Endodermal cell (in vitro differentiated cells): ENCODE results near the gene CCDC6. TPM values are rescaled to one million over a fixed set of nuclear protein-coding genes. Genes with fewer than 3 reads are reported as not detected.

Experiments used
- DNase-seq: peaks from one replicate; pipeline ENCODE4 v3.0.0-alpha.2; 2017
- H3K27ac ChIP-seq: 2 replicates; pipeline ENCODE4 v1.5.1; 2013; ENCODE audit warnings: mild to moderate bottlenecking, low read depth, low read length, moderate library complexity
- H3K27me3 ChIP-seq: 2 replicates; pipeline ENCODE4 v1.6.1; 2013; ENCODE audit warnings: mild to moderate bottlenecking, low read length, moderate library complexity; ENCODE audit not compliant: insufficient read depth, control insufficient read depth, poor library complexity, severe bottlenecking
- H3K36me3 ChIP-seq: 2 replicates; pipeline ENCODE4 v1.7.0; 2013; ENCODE audit warnings: mild to moderate bottlenecking, low read length, moderate library complexity; ENCODE audit not compliant: control insufficient read depth, insufficient read depth
- H3K4me1 ChIP-seq: one replicate; pipeline ENCODE4 v1.7.0; 2013; ENCODE audit warnings: low read length; ENCODE audit not compliant: control insufficient read depth, insufficient read depth
- H3K4me3 ChIP-seq: 2 replicates; pipeline ENCODE4 v1.5.1; 2013; ENCODE audit warnings: mild to moderate bottlenecking, low read length, moderate library complexity
- H3K9ac ChIP-seq: 2 replicates; pipeline ENCODE4 v1.6.1; 2013; ENCODE audit warnings: mild to moderate bottlenecking, low read length, moderate library complexity; ENCODE audit not compliant: poor library complexity, severe bottlenecking; ENCODE audit errors: extremely low read depth
- H3K9me3 ChIP-seq: 2 replicates; pipeline ENCODE4 v1.6.1; 2013; ENCODE audit warnings: mild to moderate bottlenecking, low read length, moderate library complexity; ENCODE audit not compliant: control insufficient read depth
- H3K27ac Mint-ChIP-seq: 2 replicates; pipeline ENCODE4 v1.8.0; 2020; ENCODE audit warnings: mixed read lengths
- H3K27me3 Mint-ChIP-seq: 2 replicates; pipeline ENCODE4 v1.8.0; 2021; ENCODE audit warnings: mild to moderate bottlenecking, mixed read lengths; ENCODE audit not compliant: insufficient read depth
- H3K36me3 Mint-ChIP-seq: 2 replicates; pipeline ENCODE4 v1.8.0; 2020; ENCODE audit warnings: low read depth, mixed read lengths
- H3K4me1 Mint-ChIP-seq: 2 replicates; pipeline ENCODE4 v1.8.0; 2020; ENCODE audit warnings: mixed read lengths
- H3K4me3 Mint-ChIP-seq: 2 replicates; pipeline ENCODE4 v1.8.0; 2020; ENCODE audit warnings: mild to moderate bottlenecking, moderate library complexity, mixed read lengths
- H3K9me3 Mint-ChIP-seq: 2 replicates; pipeline ENCODE4 v1.8.0; 2020; ENCODE audit warnings: mild to moderate bottlenecking, mixed read lengths
- CTCF ChIP-seq: fragments of 200-600 bp; sonication (generic); conservative IDR thresholded peaks from 2 replicates; pipeline ENCODE4 v1.5.0; 2021; ENCODE audit warnings: antibody characterized with exemption, mild to moderate bottlenecking
- WGBS, 2 experiments: methylation state at CpG; one replicate each; pipeline versions ENCODE4 v1.1.5 to v1.1.7; 2013; ENCODE audit warnings: missing lambda C conversion rate in 2 of 2, mixed read lengths in 1 of 2; ENCODE audit not compliant: insufficient coverage in 1 of 2, insufficient read length in 1 of 2; 5-methylcytosine and 5-hydroxymethylcytosine counted together
- total RNA-seq, 2 donors: library from RNA; stranded (reverse); fragmentation: NEBNext Ultra II Directional in 1 of 2; extraction: Animal tissue kit (Norgen Biotek cat#: 25700) in 1 of 2; gene quantifications; 2 replicates in 1 of 2; 3 replicates in 1 of 2; pipeline ENCODE4 v1.2.1, GENCODE V29; 2021

CCDC6 gene
- total RNA-seq, 2 donors from 2014 or later: 29.3 to 30.4 TPM

DNA sequence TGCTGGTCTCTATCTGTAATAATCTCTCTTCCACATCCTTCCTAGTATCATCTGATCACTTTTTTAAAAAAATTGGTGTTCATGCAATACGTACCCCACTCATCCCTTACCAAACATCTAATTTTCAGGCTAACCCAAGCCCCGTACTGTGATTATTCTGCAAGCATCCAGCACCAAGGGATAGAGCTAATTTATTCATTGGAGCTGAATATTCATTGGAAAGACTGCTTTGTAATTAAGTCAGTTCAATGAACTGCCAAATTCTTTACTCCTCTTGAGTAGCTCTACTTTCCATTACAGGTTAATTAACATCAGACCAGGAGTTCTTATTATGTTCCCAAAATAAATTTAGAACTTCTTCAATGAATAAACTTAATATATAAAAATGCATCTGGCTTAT is 86.7 kb downstream of the CCDC6 start:
- no peak overlapping the region for H3K27ac Mint-ChIP-seq
- H3K9me3 Mint-ChIP-seq: peaks cover 6% of the 10 kb centered on the region
- H3K36me3 ChIP-seq: peaks cover 8% of the 10 kb centered on the region
- DNase-seq: no peak
- H3K4me1 Mint-ChIP-seq: peaks cover 7% of the 10 kb centered on the region
- H3K4me1 ChIP-seq: no peaks in the 10 kb centered on the region
- H3K9ac ChIP-seq: no peak overlapping the region
- peaks cover 15% of the 10 kb centered on the region for H3K36me3 Mint-ChIP-seq
- H3K27me3 ChIP-seq: no peaks in the 10 kb centered on the region
- no peaks in the 10 kb centered on the region for H3K27me3 Mint-ChIP-seq
- no peak for TF ChIP-seq CTCF
- H3K9me3 ChIP-seq: peaks cover 16% of the 10 kb centered on the region
- 84 to 100% methylated on average over 1 to 2 of the region's 2 CpGs for WGBS, 2 experiments
- no peak overlapping the region for H3K4me3 ChIP-seq
- H3K4me3 Mint-ChIP-seq: no peak overlapping the region
- H3K27ac ChIP-seq: no peak overlapping the region

DNA sequence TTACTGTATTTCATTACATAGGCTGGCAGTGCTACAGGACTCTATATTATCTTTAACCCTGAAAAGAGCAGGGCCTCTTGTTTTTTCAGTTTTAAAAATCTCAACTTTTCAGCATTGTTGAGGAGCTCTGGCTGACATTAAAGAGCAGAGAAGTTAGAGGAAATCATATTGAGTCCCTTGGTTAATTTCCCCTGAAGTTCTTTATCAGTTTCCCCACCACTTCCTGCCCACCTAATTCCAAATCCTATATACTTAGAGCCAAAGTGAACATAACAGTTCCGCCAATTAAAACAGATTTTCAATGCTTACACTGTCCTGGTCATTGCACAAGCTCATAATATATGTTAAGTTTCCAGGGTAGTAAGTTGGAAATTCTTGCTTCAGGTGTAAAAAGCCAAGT is 87.1 kb downstream of the CCDC6 start:
- Mint-ChIP-seq H3K9me3 (peaks cover 6% of the 10 kb centered on the region), H3K27ac (no peak overlapping the region), H3K27me3 (no peaks in the 10 kb centered on the region), H3K4me1 (peaks cover 7% of the 10 kb centered on the region), H3K4me3 (no peak overlapping the region), H3K36me3 (peaks cover 11% of the 10 kb centered on the region)
- Histone ChIP-seq H3K36me3 (peaks cover 8% of the 10 kb centered on the region), H3K9ac (no peak overlapping the region), H3K4me3 (no peak overlapping the region), H3K27ac (no peak overlapping the region), H3K9me3 (peaks cover 13% of the 10 kb centered on the region), H3K27me3 (no peaks in the 10 kb centered on the region), H3K4me1 (no peaks in the 10 kb centered on the region)
- TF ChIP-seq CTCF: no peak
- no peak for DNase-seq
- 92% methylated on average over 1 of the region's 1 CpG; no CpG with 5 or more reads in 1 of the 2 experiments for WGBS, 2 experiments

- Mint-ChIP-seq H3K36me3 (peaks cover 13% of the 10 kb centered on the region), H3K27ac (no peak overlapping the region), H3K9me3 (peaks cover under 1% of the 10 kb centered on the region), H3K27me3 (no peaks in the 10 kb centered on the region), H3K4me3 (no peak overlapping the region), H3K4me1 (peaks cover 7% of the 10 kb centered on the region)
- H3K27ac ChIP-seq: no peak overlapping the region
- no peak overlapping the region for H3K4me3 ChIP-seq
- DNase-seq: no peak
- WGBS, 2 experiments: 95 to 96% methylated on average over 6 of the region's 6 CpGs
- H3K27me3 ChIP-seq: no peaks in the 10 kb centered on the region
- H3K9me3 ChIP-seq: no peaks in the 10 kb centered on the region
- H3K4me1 ChIP-seq: no peaks in the 10 kb centered on the region
- TF ChIP-seq CTCF: no peak
- no peak overlapping the region for H3K9ac ChIP-seq
- H3K36me3 ChIP-seq: peaks cover 4% of the 10 kb centered on the region
These were observed 88.6 kb downstream of the CCDC6 start for GRCh38 chr10:59817773-59818172.
